GM12878 (cell line): Measurements from ENCODE around the gene POR. TPM values are rescaled to one million over a fixed set of nuclear protein-coding genes. Genes with fewer than 3 reads are reported as not detected.

ENCODE experiments used
- ASH2L ChIP-seq: fragments of 300-600, 200-600 bp; sonication (generic); IDR thresholded peaks from 2 replicates; pipeline ENCODE4 v1.6.1; 2017; ENCODE audit warnings: low read depth, mild to moderate bottlenecking, borderline replicate concordance
- CBFB ChIP-seq: IDR thresholded peaks from 2 replicates; pipeline ENCODE4 v1.6.1; 2016; ENCODE audit warnings: antibody characterized with exemption, low read depth
- CBX5 ChIP-seq: sonication (generic); IDR thresholded peaks from 2 replicates; pipeline ENCODE4 v1.6.1; 2016; ENCODE audit warnings: low read depth, moderate library complexity, mild to moderate bottlenecking, inconsistent platforms
- CEBPZ ChIP-seq: fragments of 150-350 bp; IDR thresholded peaks from 2 replicates; pipeline ENCODE4 v1.6.1; 2016; ENCODE audit warnings: low read depth, low read length
- E2F4 ChIP-seq: IDR thresholded peaks from 2 replicates; pipeline ENCODE4 v1.6.1; 2012; ENCODE audit warnings: low read depth, low read length, improper control_type of control experiment
- E4F1 ChIP-seq: fragments of 450-650 bp; IDR thresholded peaks from 2 replicates; pipeline ENCODE4 v1.6.1; 2018; ENCODE audit warnings: borderline replicate concordance, mild to moderate bottlenecking; ENCODE audit not compliant: partially characterized antibody
- EGR1 ChIP-seq, 2 experiments: IDR thresholded peaks; 1 replicate in 1 of 2; 2 replicates in 1 of 2; pipeline ENCODE4 v1.6.1; 2011 to 2012; ENCODE audit warnings: low read depth in 2 of 2, low read length in 2 of 2, borderline replicate concordance in 1 of 2, mild to moderate bottlenecking in 1 of 2, moderate library complexity in 1 of 2
- PKNOX1 ChIP-seq: fragments of 450-650 bp; IDR thresholded peaks from 2 replicates; pipeline ENCODE4 v1.6.1; 2016; ENCODE audit warnings: mild to moderate bottlenecking
- REST ChIP-seq: IDR thresholded peaks from 2 replicates; pipeline ENCODE4 v1.6.1; 2012; ENCODE audit warnings: mild to moderate bottlenecking, low read depth, low read length
- SIN3A ChIP-seq: IDR thresholded peaks from 2 replicates; pipeline ENCODE4 v1.6.1; 2012; ENCODE audit warnings: low read depth, low read length, improper control_type of control experiment
- TCF3 ChIP-seq: IDR thresholded peaks from 2 replicates; pipeline ENCODE4 v1.6.1; 2012; ENCODE audit warnings: low read depth, mild to moderate bottlenecking, low read length, borderline replicate concordance; ENCODE audit not compliant: insufficient read depth
- USF1 ChIP-seq: IDR thresholded peaks from 2 replicates; pipeline ENCODE4 v1.6.1; 2011; ENCODE audit warnings: borderline replicate concordance, low read depth, mild to moderate bottlenecking, moderate library complexity, mixed read lengths, low read length; ENCODE audit not compliant: insufficient read depth; ENCODE audit errors: extremely low read length
- polyA plus RNA-seq, 11 experiments: library from polyadenylated mRNA; depleted of rRNA in 4 of 11; unstranded in 6 of 11; stranded (reverse) in 5 of 11; fragments of >200 nt; fragmentation: Nextera tagmentation in 4 of 11; fragmentation: Illumina TruSeq in 1 of 11; extraction: Ambion mirVana in 4 of 11; extraction: Trizol in 1 of 11; gene quantifications; 1 replicate in 1 of 11; 2 replicates in 10 of 11; pipeline versions ENCODE4 v1.2.1 to v1.2.3, GENCODE V29; 2011 to 2016; ENCODE audit warnings: inconsistent platforms in 2 of 11, missing spikeins in 2 of 11, low read depth in 1 of 11
- total RNA-seq, 4 experiments: library from RNA; depleted of rRNA in 3 of 4; stranded (reverse); fragments of >200 nt in 3 of 4; fragmentation: Illumina TruSeq in 1 of 4; extraction: Trizol in 1 of 4; gene quantifications; 2 replicates each; pipeline versions ENCODE4 v1.2.1 to v1.2.3, GENCODE V29; 2013 to 2021

POR gene
- total and polyA plus RNA-seq, 10 of the 15 experiments (the other 5 are each of a cell fraction or from before 2014, with no cell fraction given): 2.2 to 75.8 (median 35.9) TPM

- TF ChIP-seq CBX5: no peak
- TF ChIP-seq CEBPZ: no peak
- TF ChIP-seq ASH2L: no peak
- TF ChIP-seq TCF3: no peak
- TF ChIP-seq REST: no peak
- TF ChIP-seq SIN3A: no peak
- no peak for TF ChIP-seq EGR1 (IDR thresholded peaks at IDR 0.05; ENCODE audit: borderline replicate concordance in 1 of 2, low read depth in 2 of 2, low read length in 2 of 2)
- TF ChIP-seq USF1: no peak
- peak; percentile 31 for TF ChIP-seq CBFB
- no peak for TF ChIP-seq E4F1
- TF ChIP-seq E2F4: no peak
- no peak for TF ChIP-seq PKNOX1
These were observed 105.2 kb downstream of the POR start (continued) for GRCh38 chr7:76020031-76020714.
